GM19438 (cell line): Measurements from ENCODE around the gene CCT8.
"Not testable (repeated sequence)": the region's sequence is repeated elsewhere in the genome, so short reads cannot be mapped to it uniquely, and the experiment has no call there.

Source experiments
- ATAC-seq: cut with Tn5 transposase; IDR thresholded peaks from one replicate; pipeline ENCODE4 v1.9.1; 2021; ENCODE audit warnings: low read depth; ENCODE audit not compliant: unreplicated experiment

The CCT8 gene

GRCh38 chr21:29078869-29079767, 5.7 kb upstream of the CCT8 start:
- ATAC-seq: peak; percentile 50

GRCh38 chr21:29077651-29078090, 4.2 kb upstream of the CCT8 start:
- ATAC-seq: no peak

GRCh38 chr21:29076731-29077640, 3.5 kb upstream of the CCT8 start:
- not testable (repeated sequence) for ATAC-seq

GRCh38 chr21:29075706-29076466, 2.4 kb upstream of the CCT8 start:
- no peak for ATAC-seq

GRCh38 chr21:29074783-29075182, 1.3 kb upstream of the CCT8 start:
- ATAC-seq: no peak

- ATAC-seq: peak; percentile 14
Measured at GRCh38 chr21:29074007-29074376, 544 bp upstream of the CCT8 start.

- ATAC-seq: peak; percentile 7
Measured at GRCh38 chr21:29072873-29073221, 601 bp downstream of the CCT8 start.

GRCh38 chr21:29064850-29065481, 8.5 kb downstream of the CCT8 start:
- peak; percentile 92 for ATAC-seq

- ATAC-seq: no peak
Measured at GRCh38 chr21:29056538-29057050, 16.9 kb downstream of the CCT8 start.

- ATAC-seq: no peak
Measured at GRCh38 chr21:29056005-29056404, 17.4 kb downstream of the CCT8 start.

GRCh38 chr21:29055080-29055479, 18.4 kb downstream of the CCT8 start:
- no peak for ATAC-seq

GRCh38 chr21:29053656-29054055, 19.8 kb downstream of the CCT8 start:
- ATAC-seq: no peak

GRCh38 chr21:29053011-29053553, 20.4 kb downstream of the CCT8 start:
- ATAC-seq: no peak

- ATAC-seq: no peak
Measured at GRCh38 chr21:29052224-29052623, 21.2 kb downstream of the CCT8 start.

GRCh38 chr21:29034678-29035077, 38.8 kb downstream of the CCT8 start:
- ATAC-seq: no peak

- ATAC-seq: no peak
Measured at GRCh38 chr21:29033871-29034270, 39.6 kb downstream of the CCT8 start.

- no peak for ATAC-seq
Measured at GRCh38 chr21:29033301-29033700, 40.1 kb downstream of the CCT8 start.

- no peak for ATAC-seq
Measured at GRCh38 chr21:29030909-29031308, 42.5 kb downstream of the CCT8 start.

- ATAC-seq: no peak
Measured at GRCh38 chr21:29029524-29029923, 43.9 kb downstream of the CCT8 start.

- ATAC-seq: no peak
Measured at GRCh38 chr21:29025328-29025713, 48.1 kb downstream of the CCT8 start.
